Measurements from ENCODE around the gene KXD1.
A peak's percentile ranks its signal among the peaks of the same experiment; 100 is the strongest.

The KXD1 gene, protein sequence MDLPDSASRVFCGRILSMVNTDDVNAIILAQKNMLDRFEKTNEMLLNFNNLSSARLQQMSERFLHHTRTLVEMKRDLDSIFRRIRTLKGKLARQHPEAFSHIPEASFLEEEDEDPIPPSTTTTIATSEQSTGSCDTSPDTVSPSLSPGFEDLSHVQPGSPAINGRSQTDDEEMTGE

GRCh38 chr19:18557411-18558201 lies at the start of gene KXD1:
KXD1 (plus strand) TSS chr19:18557870; CDS start chr19:18562057, 4,187 bp downstream.
- Histone ChIP-seq H4K20me1 (ENCODE audit: control insufficient read depth, insufficient read depth, low read depth, low read length) (no peaks in the 10 kb centered on the region), H3K4me1 (ENCODE audit: control insufficient read depth, low read length) (peaks cover 20% of the 10 kb centered on the region), H3K9me2 (replicated peaks; ENCODE audit: control insufficient read depth, low read length) (no peaks in the 10 kb centered on the region), H3K79me2 (ENCODE audit: control insufficient read depth, low read length) (peaks cover 27% of the 10 kb centered on the region), H3K27ac (ENCODE audit: low read depth, low read length) (peak within 1 kb of the TSS; percentile 27), H3K27me3 (ENCODE audit: control insufficient read depth, low read length) (no peaks in the 10 kb centered on the region), H3K4me3 (ENCODE audit: low read length) (peak within 1 kb of the TSS; percentile 79), H3K9me3 (ENCODE audit: control insufficient read depth, insufficient read depth, low read length) (no peaks in the 10 kb centered on the region), H3F3A (ENCODE audit: control insufficient read depth, insufficient read depth) (no peaks in the 10 kb centered on the region), H3K36me3 (ENCODE audit: control insufficient read depth, low read length) (peaks cover 14% of the 10 kb centered on the region), H3K4me2 (ENCODE audit: low read length) (peak within 1 kb of the TSS; percentile 81)
- TF ChIP-seq CTCF (IDR thresholded peaks at IDR 0.05; ENCODE audit: low read depth, low read length, poor library complexity, severe bottlenecking) (no peak), EZH2phosphoT487 (IDR thresholded peaks at IDR 0.05; ENCODE audit: borderline replicate concordance, low read length) (no peak)

- no peak for TF ChIP-seq EZH2phosphoT487 (IDR thresholded peaks at IDR 0.05; ENCODE audit: borderline replicate concordance, low read length)
- no peak for TF ChIP-seq CTCF (IDR thresholded peaks at IDR 0.05; ENCODE audit: low read depth, low read length, poor library complexity, severe bottlenecking)
- Histone ChIP-seq H3K9me3 (ENCODE audit: control insufficient read depth, insufficient read depth, low read length) (no peaks in the 10 kb centered on the region), H3K79me2 (ENCODE audit: control insufficient read depth, low read length) (peaks cover 95% of the 10 kb centered on the region), H3K36me3 (ENCODE audit: control insufficient read depth, low read length) (no peaks in the 10 kb centered on the region), H3K4me2 (ENCODE audit: low read length) (no peak overlapping the region), H3K27ac (ENCODE audit: low read depth, low read length) (no peak overlapping the region), H3F3A (ENCODE audit: control insufficient read depth, insufficient read depth) (no peaks in the 10 kb centered on the region), H4K20me1 (ENCODE audit: control insufficient read depth, insufficient read depth, low read depth, low read length) (peaks cover 30% of the 10 kb centered on the region), H3K4me1 (ENCODE audit: control insufficient read depth, low read length) (peaks cover 12% of the 10 kb centered on the region), H3K9me2 (replicated peaks; ENCODE audit: control insufficient read depth, low read length) (no peaks in the 10 kb centered on the region), H3K27me3 (ENCODE audit: control insufficient read depth, low read length) (no peaks in the 10 kb centered on the region), H3K4me3 (ENCODE audit: low read length) (no peak overlapping the region)
Observed at GRCh38 chr19:18508585-18508984, 49.1 kb upstream of the KXD1 start.

GRCh38 chr19:18510216-18510615 lies 47.5 kb upstream of the KXD1 start:
- Histone ChIP-seq H3K9me2 (replicated peaks; ENCODE audit: control insufficient read depth, low read length) (no peaks in the 10 kb centered on the region), H3K36me3 (ENCODE audit: control insufficient read depth, low read length) (no peaks in the 10 kb centered on the region), H4K20me1 (ENCODE audit: control insufficient read depth, insufficient read depth, low read depth, low read length) (peaks cover 35% of the 10 kb centered on the region), H3K27me3 (ENCODE audit: control insufficient read depth, low read length) (no peaks in the 10 kb centered on the region), H3K27ac (ENCODE audit: low read depth, low read length) (no peak overlapping the region), H3K79me2 (ENCODE audit: control insufficient read depth, low read length) (peaks cover 94% of the 10 kb centered on the region), H3K9me3 (ENCODE audit: control insufficient read depth, insufficient read depth, low read length) (no peaks in the 10 kb centered on the region), H3F3A (ENCODE audit: control insufficient read depth, insufficient read depth) (no peaks in the 10 kb centered on the region), H3K4me1 (ENCODE audit: control insufficient read depth, low read length) (peaks cover 9% of the 10 kb centered on the region), H3K4me3 (ENCODE audit: low read length) (no peak overlapping the region), H3K4me2 (ENCODE audit: low read length) (no peak overlapping the region)
- TF ChIP-seq EZH2phosphoT487 (IDR thresholded peaks at IDR 0.05; ENCODE audit: borderline replicate concordance, low read length) = no peak
- TF ChIP-seq CTCF (IDR thresholded peaks at IDR 0.05; ENCODE audit: low read depth, low read length, poor library complexity, severe bottlenecking) = no peak
